GM12873 (cell line): ENCODE data around the gene CPEB3.

Source experiments
- CTCF ChIP-seq: IDR thresholded peaks from 2 replicates; pipeline ENCODE4 v1.5.1; 2012; ENCODE audit warnings: low read depth, mild to moderate bottlenecking, moderate library complexity, low read length, control low read depth; ENCODE audit not compliant: insufficient read depth; ENCODE audit errors: missing control alignments

Gene CPEB3

GRCh38 chr10:92047215-92047614 lies 243.7 kb downstream of the CPEB3 start:
- TF ChIP-seq CTCF: no peak

GRCh38 chr10:92045641-92046106 lies 245.2 kb downstream of the CPEB3 start:
- no peak for TF ChIP-seq CTCF

- no peak for TF ChIP-seq CTCF
Observed at GRCh38 chr10:92042541-92042940, 248.3 kb downstream of the CPEB3 start.

GRCh38 chr10:92038949-92039348 lies 251.9 kb downstream of the CPEB3 start:
- no peak for TF ChIP-seq CTCF

GRCh38 chr10:92031580-92031979 lies 259.3 kb downstream of the CPEB3 start:
- TF ChIP-seq CTCF: no peak

- TF ChIP-seq CTCF: no peak
Observed at GRCh38 chr10:92027141-92027540, 263.7 kb downstream of the CPEB3 start.

GRCh38 chr10:92024700-92025099 lies 266.2 kb downstream of the CPEB3 start:
- TF ChIP-seq CTCF: no peak
